ENCODE measurements around the gene SPRED3. TPM values are rescaled to one million over a fixed set of nuclear protein-coding genes. Genes with fewer than 3 reads are reported as not detected.
"Not testable (repeated sequence)": the region's sequence is repeated elsewhere in the genome, so short reads cannot be mapped to it uniquely, and the experiment has no call there.

The SPRED3 gene
- total RNA-seq, 2 donors from 2014 or later = 1.6 to 2.2 TPM

- H3K4me1 Mint-ChIP-seq = peaks cover 18% of the 10 kb centered on the region
- ATAC-seq = no peak
- no peak overlapping the region for H3K27ac Mint-ChIP-seq
- H3K9me3 ChIP-seq (ENCODE audit: control insufficient read depth, low read length, poor library complexity, severe bottlenecking) = no peaks in the 10 kb centered on the region
- no peaks in the 10 kb centered on the region for H3K27me3 Mint-ChIP-seq
- no peak for DNase-seq
- H3K36me3 Mint-ChIP-seq (ENCODE audit: low read depth) = no peaks in the 10 kb centered on the region
- no peak overlapping the region for H3K4me3 Mint-ChIP-seq
Measured at GRCh38 chr19:38422438-38422837, 33.9 kb downstream of the SPRED3 start.

DNA sequence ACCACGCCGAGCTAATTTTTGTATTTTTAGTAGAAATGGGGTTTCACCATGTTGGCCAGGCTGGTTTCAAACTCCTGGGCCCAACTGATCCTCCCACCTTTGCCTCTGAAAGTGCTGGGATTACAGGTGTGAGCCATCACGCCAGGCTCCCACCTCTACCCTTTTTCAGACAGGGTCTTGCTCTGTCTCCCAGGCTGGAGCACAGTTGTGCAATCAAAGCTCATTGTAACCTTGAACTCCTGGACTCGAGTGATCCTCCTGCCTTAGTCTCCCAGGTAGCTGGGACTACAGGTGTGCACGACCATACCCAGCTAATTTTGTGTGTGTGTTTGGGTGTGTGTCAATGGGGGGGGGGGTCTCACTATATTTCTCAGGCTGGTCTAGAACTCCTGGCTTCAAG is 35.8 kb downstream of the SPRED3 start:
- H3K4me1 Mint-ChIP-seq = peaks cover 13% of the 10 kb centered on the region
- ATAC-seq = no peak
- no peak overlapping the region for H3K4me3 Mint-ChIP-seq
- no peaks in the 10 kb centered on the region for H3K9me3 ChIP-seq (ENCODE audit: control insufficient read depth, low read length, poor library complexity, severe bottlenecking)
- H3K27ac Mint-ChIP-seq = no peak overlapping the region
- DNase-seq = no peak
- peaks cover 6% of the 10 kb centered on the region for H3K27me3 Mint-ChIP-seq
- no peaks in the 10 kb centered on the region for H3K36me3 Mint-ChIP-seq (ENCODE audit: low read depth)

DNA sequence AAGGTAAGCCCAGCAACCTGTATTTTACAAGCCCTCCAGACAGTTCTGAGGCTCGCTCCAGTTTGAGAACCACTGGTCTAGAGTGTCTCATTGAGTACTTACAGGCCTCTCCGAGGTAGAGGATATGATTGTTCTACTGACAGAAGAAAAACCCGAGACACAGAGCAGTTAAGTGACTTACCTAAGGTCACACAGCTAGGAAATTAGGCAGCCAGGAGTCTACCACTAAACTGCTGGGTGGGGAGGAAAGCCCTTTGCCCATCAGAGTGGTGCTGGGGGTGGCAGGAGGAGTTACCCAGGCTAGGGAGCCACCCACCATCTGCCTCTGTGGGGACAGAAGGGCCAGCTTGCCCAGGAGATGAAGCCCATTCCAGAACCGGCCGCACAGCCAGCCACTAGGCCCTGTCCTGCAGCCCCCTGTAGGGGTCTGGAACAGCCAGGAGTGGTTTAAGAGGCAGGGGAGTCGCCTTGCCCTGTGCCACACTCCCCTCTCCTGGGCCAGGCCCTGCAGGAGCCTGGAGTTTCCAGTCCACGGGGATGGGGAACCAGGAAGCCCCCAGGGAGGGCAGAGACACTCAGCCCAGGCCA is 36.8 kb downstream of the SPRED3 start:
- Mint-ChIP-seq H3K27me3 (peaks cover 10% of the 10 kb centered on the region), H3K36me3 (ENCODE audit: low read depth) (no peaks in the 10 kb centered on the region), H3K4me1 (peaks cover 16% of the 10 kb centered on the region), H3K4me3 (peak overlapping the region; percentile 70), H3K27ac (no peak overlapping the region)
- no peaks in the 10 kb centered on the region for H3K9me3 ChIP-seq (ENCODE audit: control insufficient read depth, low read length, poor library complexity, severe bottlenecking)
- DNase-seq = no peak
- ATAC-seq = no peak

DNA sequence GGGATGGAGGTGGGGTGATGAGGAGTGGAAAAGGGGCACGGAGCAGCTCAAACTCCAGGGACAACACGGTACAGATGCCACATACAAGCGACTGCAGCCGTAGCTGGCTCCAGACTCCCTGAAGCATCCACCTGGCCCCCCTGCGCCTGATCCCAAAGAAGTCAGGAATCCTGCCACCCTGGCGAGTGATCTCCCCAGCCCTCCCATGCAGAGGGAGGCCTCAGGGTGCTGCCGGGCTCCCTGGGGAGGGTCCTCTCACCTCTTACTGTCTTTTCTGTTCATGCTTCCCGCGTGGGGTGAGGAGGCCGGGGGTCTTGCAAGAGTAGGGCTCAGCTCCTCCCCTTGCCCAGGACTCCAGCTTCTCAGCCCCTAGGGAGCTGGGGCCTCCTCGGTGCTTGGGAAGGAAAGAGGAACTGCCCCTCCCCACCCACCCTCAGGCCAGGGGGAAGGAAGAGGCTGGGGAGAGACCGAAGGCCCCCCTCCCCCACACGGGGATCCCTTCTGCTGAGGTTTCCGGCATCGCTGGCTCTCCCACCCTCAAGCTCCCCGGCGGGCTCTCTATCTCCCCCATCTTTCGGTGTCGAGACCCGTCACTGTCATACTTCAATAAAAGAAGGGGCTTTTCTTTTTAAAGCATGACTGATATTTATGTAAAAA is 37.4 kb downstream of the SPRED3 start, which contains the start of gene RASGRP4:
TSS of gene RASGRP4 (minus strand) at position 410 of the 657 bp plus-strand sequence. CDS start at position 282, 128 bp downstream.
- H3K27ac Mint-ChIP-seq = peak within 1 kb of the TSS; percentile 77
- H3K36me3 Mint-ChIP-seq (ENCODE audit: low read depth) = no peaks in the 10 kb centered on the region
- ATAC-seq = peak; percentile 71
- peaks cover 10% of the 10 kb centered on the region for H3K27me3 Mint-ChIP-seq
- peaks cover 16% of the 10 kb centered on the region for H3K4me1 Mint-ChIP-seq
- H3K4me3 Mint-ChIP-seq = peak within 1 kb of the TSS; percentile 75
- DNase-seq = peak; percentile 27 to 52 (median 50)
- H3K9me3 ChIP-seq (ENCODE audit: control insufficient read depth, low read length, poor library complexity, severe bottlenecking) = no peaks in the 10 kb centered on the region

- peak overlapping the region; percentile 77 for H3K27ac Mint-ChIP-seq
- H3K4me1 Mint-ChIP-seq = peaks cover 16% of the 10 kb centered on the region
- not testable (repeated sequence) for H3K9me3 ChIP-seq (ENCODE audit: control insufficient read depth, low read length, poor library complexity, severe bottlenecking); H3K36me3 Mint-ChIP-seq (ENCODE audit: low read depth)
- ATAC-seq (peak; percentile 87), DNase-seq (peak in 1 of 3 donors; percentile 25)
- peaks cover 10% of the 10 kb centered on the region for H3K27me3 Mint-ChIP-seq
- peak overlapping the region; percentile 75 for H3K4me3 Mint-ChIP-seq
Measured at GRCh38 chr19:38427035-38427677, 38.7 kb downstream of the SPRED3 start.

GRCh38 chr19:38429055-38429810 is 40.7 kb downstream of the SPRED3 start:
- H3K27me3 Mint-ChIP-seq = peaks cover 18% of the 10 kb centered on the region
- peaks cover under 1% of the 10 kb centered on the region for H3K36me3 Mint-ChIP-seq (ENCODE audit: low read depth)
- H3K4me3 Mint-ChIP-seq = no peak overlapping the region
- peak overlapping the region; percentile 84 for H3K27ac Mint-ChIP-seq
- no peak for ATAC-seq
- peaks cover 22% of the 10 kb centered on the region for H3K4me1 Mint-ChIP-seq
- H3K9me3 ChIP-seq (ENCODE audit: control insufficient read depth, low read length, poor library complexity, severe bottlenecking) = no peaks in the 10 kb centered on the region
- DNase-seq = no peak

- DNase-seq = no peak
- H3K9me3 ChIP-seq (ENCODE audit: control insufficient read depth, low read length, poor library complexity, severe bottlenecking) = no peaks in the 10 kb centered on the region
- Mint-ChIP-seq H3K36me3 (ENCODE audit: low read depth) (peaks cover 2% of the 10 kb centered on the region), H3K27ac (no peak overlapping the region), H3K27me3 (peaks cover 23% of the 10 kb centered on the region), H3K4me3 (no peak overlapping the region), H3K4me1 (peaks cover 24% of the 10 kb centered on the region)
- ATAC-seq = no peak
Measured at GRCh38 chr19:38429811-38430156, 41.3 kb downstream of the SPRED3 start.

DNA sequence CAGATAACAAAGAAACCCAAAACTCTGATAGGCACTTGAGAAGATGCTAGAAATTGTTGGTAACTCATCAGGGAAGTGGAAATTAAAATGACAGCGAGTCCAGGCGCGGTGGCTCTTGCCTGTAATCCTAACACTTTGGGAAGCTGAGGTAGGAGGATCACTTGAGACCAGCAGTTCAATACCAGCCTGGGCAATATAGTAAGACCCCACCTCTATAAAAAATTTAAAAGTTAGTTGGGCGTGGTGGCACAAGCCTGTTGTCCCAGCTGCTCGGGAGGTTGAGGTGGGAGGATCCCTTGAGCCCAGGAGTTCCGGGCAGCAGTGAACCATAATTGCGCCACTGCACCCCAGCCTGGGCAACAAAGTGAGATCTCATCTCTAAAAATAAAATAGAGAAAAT is 42.4 kb downstream of the SPRED3 start:
- Mint-ChIP-seq H3K27me3 (peaks cover 27% of the 10 kb centered on the region), H3K4me1 (peaks cover 21% of the 10 kb centered on the region), H3K27ac (no peak overlapping the region), H3K4me3 (no peak overlapping the region), H3K36me3 (ENCODE audit: low read depth) (peaks cover 2% of the 10 kb centered on the region)
- DNase-seq (no peak), ATAC-seq (no peak)
- H3K9me3 ChIP-seq (ENCODE audit: control insufficient read depth, low read length, poor library complexity, severe bottlenecking) = no peaks in the 10 kb centered on the region

GRCh38 chr19:38433268-38433733 is 44.8 kb downstream of the SPRED3 start, which contains the start of gene RYR1:
TSS of gene RYR1 (plus strand) at chr19:38433691. CDS start at chr19:38433830, 139 bp downstream.
- peak; percentile 92 for ATAC-seq
- Mint-ChIP-seq H3K27me3 (peaks cover 33% of the 10 kb centered on the region), H3K4me1 (peaks cover 13% of the 10 kb centered on the region), H3K36me3 (ENCODE audit: low read depth) (peaks cover 5% of the 10 kb centered on the region), H3K27ac (no peak within 1 kb of the TSS), H3K4me3 (peak within 1 kb of the TSS; percentile 76)
- peak in 2 of 3 donors; percentile 22 to 44 for DNase-seq
- H3K9me3 ChIP-seq (ENCODE audit: control insufficient read depth, low read length, poor library complexity, severe bottlenecking) = no peaks in the 10 kb centered on the region

DNA sequence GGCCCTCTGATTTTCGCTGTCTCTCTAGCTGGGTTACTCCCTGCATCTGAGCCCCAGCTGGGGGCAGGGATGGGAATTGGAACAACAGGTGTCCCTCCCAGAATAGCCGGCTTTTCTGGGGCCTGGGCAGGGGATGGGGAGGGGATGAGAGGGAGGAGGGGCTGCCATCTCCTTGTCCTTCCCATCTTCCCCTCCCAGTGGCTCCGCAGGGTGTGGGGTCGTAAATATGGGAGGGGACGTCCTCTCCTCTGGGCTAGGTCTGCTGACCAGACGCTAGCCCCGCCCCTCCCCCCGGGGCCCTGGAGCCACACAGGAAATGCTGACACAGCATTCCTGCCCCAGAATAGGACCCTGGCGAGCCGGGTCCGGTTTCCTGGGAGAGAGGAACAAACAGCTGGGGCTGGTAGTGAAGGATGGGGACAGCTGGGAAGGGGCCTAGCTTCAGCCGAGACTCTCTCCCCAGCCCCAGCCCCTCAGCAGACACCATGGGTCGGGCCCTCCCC is 46.1 kb downstream of the SPRED3 start:
- Mint-ChIP-seq H3K36me3 (ENCODE audit: low read depth) (peaks cover 5% of the 10 kb centered on the region), H3K27me3 (peaks cover 24% of the 10 kb centered on the region), H3K4me1 (peaks cover 8% of the 10 kb centered on the region), H3K4me3 (peak overlapping the region; percentile 76), H3K27ac (peak overlapping the region; percentile 16)
- ATAC-seq (no peak), DNase-seq (no peak)
- H3K9me3 ChIP-seq (ENCODE audit: control insufficient read depth, low read length, poor library complexity, severe bottlenecking) = no peaks in the 10 kb centered on the region

GRCh38 chr19:38437295-38437694 is 48.8 kb downstream of the SPRED3 start:
- H3K27me3 Mint-ChIP-seq = peaks cover 23% of the 10 kb centered on the region
- ATAC-seq (no peak), DNase-seq (no peak)
- H3K4me3 Mint-ChIP-seq = no peak overlapping the region
- peaks cover 5% of the 10 kb centered on the region for H3K36me3 Mint-ChIP-seq (ENCODE audit: low read depth)
- H3K9me3 ChIP-seq (ENCODE audit: control insufficient read depth, low read length, poor library complexity, severe bottlenecking) = no peaks in the 10 kb centered on the region
- H3K4me1 Mint-ChIP-seq = peaks cover 10% of the 10 kb centered on the region
- H3K27ac Mint-ChIP-seq = no peak overlapping the region

DNA sequence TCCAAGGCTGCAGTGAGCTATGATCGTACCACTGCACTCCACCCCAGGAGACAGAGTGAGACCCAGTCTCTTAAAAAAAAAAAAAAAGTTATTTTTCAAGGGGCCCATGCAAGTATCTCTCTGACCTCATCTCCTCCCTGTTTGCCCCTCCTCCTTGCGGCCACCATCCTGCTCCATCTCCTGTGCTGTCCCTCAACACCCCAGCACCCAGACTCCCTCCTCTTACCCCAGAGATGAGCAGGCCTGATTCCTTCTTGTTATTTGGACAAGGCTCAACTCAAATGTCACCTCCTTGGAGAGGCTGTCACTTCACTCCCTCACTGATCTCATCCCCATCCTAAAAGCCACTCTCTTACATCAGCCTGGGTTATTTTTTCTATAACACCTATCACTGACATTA is 49.4 kb downstream of the SPRED3 start:
- ATAC-seq (no peak), DNase-seq (no peak)
- peaks cover 10% of the 10 kb centered on the region for H3K4me1 Mint-ChIP-seq
- H3K36me3 Mint-ChIP-seq (ENCODE audit: low read depth) = peaks cover 5% of the 10 kb centered on the region
- no peak overlapping the region for H3K27ac Mint-ChIP-seq
- H3K4me3 Mint-ChIP-seq = no peak overlapping the region
- peaks cover 23% of the 10 kb centered on the region for H3K27me3 Mint-ChIP-seq
- H3K9me3 ChIP-seq (ENCODE audit: control insufficient read depth, low read length, poor library complexity, severe bottlenecking) = no peaks in the 10 kb centered on the region

DNA sequence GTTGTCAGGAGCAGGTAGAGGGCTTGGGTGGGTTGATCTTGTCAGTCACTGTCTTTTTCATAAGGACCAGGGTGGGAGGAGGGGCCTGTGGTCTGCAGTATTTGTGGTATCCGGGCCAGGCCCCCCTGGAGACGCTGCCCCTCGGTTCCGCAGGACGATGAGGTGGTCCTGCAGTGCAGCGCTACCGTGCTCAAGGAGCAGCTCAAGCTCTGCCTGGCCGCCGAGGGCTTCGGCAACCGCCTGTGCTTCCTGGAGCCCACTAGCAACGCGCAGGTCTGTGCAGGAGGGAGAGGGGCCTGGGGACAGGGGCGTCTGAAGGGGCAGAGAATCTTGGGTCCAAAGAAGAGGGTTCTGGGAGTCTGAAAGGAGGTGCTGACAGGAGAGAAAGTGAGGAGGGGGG is 52.1 kb downstream of the SPRED3 start:
- Mint-ChIP-seq H3K4me1 (peaks cover 6% of the 10 kb centered on the region), H3K36me3 (ENCODE audit: low read depth) (peaks cover 8% of the 10 kb centered on the region), H3K27me3 (peaks cover 11% of the 10 kb centered on the region), H3K4me3 (no peak overlapping the region), H3K27ac (no peak overlapping the region)
- no peak for ATAC-seq
- no peaks in the 10 kb centered on the region for H3K9me3 ChIP-seq (ENCODE audit: control insufficient read depth, low read length, poor library complexity, severe bottlenecking)
- DNase-seq = no peak
